C4-2B (cell line): ENCODE data around the gene FOS.
"Not testable (repeated sequence)": the region's sequence is repeated elsewhere in the genome, so short reads cannot be mapped to it uniquely, and the experiment has no call there.

Source experiments
- H3K27ac ChIP-seq: fragments of 450-650 bp; 2 replicates; pipeline ENCODE4 v1.5.1; 2017
- CTCF ChIP-seq: fragments of 450-650 bp; conservative IDR thresholded peaks from 2 replicates; pipeline ENCODE4 v1.5.1; 2017; ENCODE audit warnings: mild to moderate bottlenecking
- ZFX ChIP-seq: fragments of 450-650 bp; IDR thresholded peaks from 2 replicates; pipeline ENCODE4 v1.6.1; 2017

Gene FOS

GRCh38 chr14:75306927-75307699 lies 28.5 kb downstream of the FOS start:
- H3K27ac ChIP-seq = no peak overlapping the region
- TF ChIP-seq ZFX (no peak), CTCF (no peak; the same call in 1 of the 2 replicates)

GRCh38 chr14:75307700-75308379 lies 29.2 kb downstream of the FOS start:
- TF ChIP-seq CTCF (peak; percentile 90), ZFX (no peak)
- H3K27ac ChIP-seq = no peak overlapping the region

GRCh38 chr14:75308991-75309390 lies 30.4 kb downstream of the FOS start:
- not testable (repeated sequence) for H3K27ac ChIP-seq

GRCh38 chr14:75309561-75309960 lies 30.9 kb downstream of the FOS start:
- H3K27ac ChIP-seq = not testable (repeated sequence)

- H3K27ac ChIP-seq = no peak overlapping the region
- TF ChIP-seq ZFX (no peak), CTCF (no peak)
Measured at GRCh38 chr14:75310295-75311111, 31.9 kb downstream of the FOS start.

GRCh38 chr14:75311356-75311755 lies 32.7 kb downstream of the FOS start:
- TF ChIP-seq ZFX (no peak), CTCF (no peak)
- no peak overlapping the region for H3K27ac ChIP-seq

GRCh38 chr14:75312341-75312740 lies 33.7 kb downstream of the FOS start:
- H3K27ac ChIP-seq = no peak overlapping the region
- TF ChIP-seq CTCF (no peak), ZFX (no peak)

- no peak for TF ChIP-seq CTCF
- TF ChIP-seq ZFX = no peak
- no peak overlapping the region for H3K27ac ChIP-seq
Measured at GRCh38 chr14:75313294-75313693, 34.7 kb downstream of the FOS start.
